GM18502 (cell line): ENCODE measurements around the gene ARL4A.
A peak's percentile ranks its signal among the peaks of the same experiment; 100 is the strongest.
"Not testable (repeated sequence)": the region's sequence is repeated elsewhere in the genome, so short reads cannot be mapped to it uniquely, and the experiment has no call there.

Experiments used
- ATAC-seq: cut with Tn5 transposase; IDR thresholded peaks from one replicate; pipeline ENCODE4 v1.9.1; 2021; ENCODE audit warnings: mild to moderate bottlenecking; ENCODE audit not compliant: unreplicated experiment, poor library complexity

ARL4A gene, protein sequence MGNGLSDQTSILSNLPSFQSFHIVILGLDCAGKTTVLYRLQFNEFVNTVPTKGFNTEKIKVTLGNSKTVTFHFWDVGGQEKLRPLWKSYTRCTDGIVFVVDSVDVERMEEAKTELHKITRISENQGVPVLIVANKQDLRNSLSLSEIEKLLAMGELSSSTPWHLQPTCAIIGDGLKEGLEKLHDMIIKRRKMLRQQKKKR

DNA sequence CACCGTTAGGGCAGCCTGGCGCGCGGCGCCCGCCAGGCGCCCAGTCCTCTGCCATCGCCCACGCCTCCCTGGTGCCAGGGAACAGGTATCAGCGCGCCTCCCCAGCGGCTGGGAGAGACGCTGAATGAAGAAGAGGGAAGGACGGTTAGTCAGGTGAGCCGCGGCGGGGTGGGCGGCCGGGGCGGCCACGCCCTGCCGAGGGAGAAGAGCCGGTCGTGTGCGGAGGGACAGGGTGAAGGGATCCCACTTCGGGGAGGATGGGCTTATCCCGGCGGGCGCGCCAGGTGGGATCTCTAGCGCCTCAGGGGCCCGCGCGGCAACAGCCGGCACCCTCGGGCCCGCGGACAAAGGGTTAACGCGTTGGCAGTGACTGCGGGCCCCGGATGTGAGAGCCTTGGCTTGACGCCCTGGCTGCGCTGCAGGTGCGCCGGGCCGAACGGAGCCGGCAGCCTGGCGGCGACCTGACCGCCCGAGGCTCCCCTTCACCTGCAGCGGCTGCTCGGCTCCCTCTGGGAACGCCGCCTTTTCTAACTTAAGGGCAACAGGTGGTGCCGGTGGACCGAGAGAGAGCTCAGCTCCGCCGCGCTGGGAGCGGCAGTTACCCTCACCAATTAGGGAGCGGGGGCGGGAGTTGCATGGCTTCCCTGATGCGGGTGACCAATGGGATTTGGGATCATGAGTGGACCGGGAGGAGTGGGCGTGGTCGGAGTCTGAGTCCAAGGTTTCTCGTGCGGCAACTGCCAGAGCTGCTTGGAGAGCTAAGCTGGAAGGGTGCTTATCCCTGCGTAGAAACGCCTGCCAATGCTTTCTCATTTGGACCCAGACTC, at the start of gene ARL4A:
ARL4A (plus strand) TSS at position 743 of the 827 bp plus-strand sequence. CDS start 622 bp downstream, outside the sequence.
- ATAC-seq, result peak; percentile 87

DNA sequence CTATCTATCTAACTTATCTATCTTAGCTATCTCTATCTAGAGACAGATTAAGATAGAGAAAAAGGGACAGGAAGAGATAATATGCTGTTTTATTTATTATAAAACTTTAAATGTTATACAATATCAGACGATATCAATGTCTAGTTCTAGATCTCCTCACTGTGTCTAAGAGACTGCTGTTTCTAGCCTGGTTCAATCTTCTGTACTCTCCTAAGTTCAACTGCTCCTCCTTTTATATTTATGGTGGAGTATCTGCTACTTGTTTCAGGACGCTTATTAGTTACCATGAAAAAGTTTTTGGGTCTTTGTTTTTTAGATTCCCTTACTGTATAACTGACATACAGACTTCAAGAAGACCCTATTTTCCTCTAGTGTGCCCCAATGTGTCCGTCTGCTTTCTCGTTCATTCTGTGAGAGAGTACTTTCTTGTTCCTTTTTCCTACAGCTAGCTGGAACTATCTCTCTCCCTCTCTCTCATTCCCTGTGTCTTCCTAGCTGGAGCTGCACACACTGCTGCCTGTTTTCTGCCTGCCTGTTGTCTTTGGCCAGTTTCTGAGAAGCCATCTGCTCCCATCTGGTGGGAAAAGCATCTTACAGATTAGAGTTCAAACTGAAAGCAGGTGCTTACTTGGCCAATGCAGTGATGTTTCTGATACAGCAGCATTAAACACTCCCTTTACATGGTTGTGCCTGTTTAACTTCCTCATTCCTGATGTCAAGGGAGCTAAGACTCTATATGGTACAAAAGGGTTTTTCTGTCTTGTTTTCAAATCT, 49.4 kb upstream of the ARL4A start:
- ATAC-seq, result peak; percentile 60

DNA sequence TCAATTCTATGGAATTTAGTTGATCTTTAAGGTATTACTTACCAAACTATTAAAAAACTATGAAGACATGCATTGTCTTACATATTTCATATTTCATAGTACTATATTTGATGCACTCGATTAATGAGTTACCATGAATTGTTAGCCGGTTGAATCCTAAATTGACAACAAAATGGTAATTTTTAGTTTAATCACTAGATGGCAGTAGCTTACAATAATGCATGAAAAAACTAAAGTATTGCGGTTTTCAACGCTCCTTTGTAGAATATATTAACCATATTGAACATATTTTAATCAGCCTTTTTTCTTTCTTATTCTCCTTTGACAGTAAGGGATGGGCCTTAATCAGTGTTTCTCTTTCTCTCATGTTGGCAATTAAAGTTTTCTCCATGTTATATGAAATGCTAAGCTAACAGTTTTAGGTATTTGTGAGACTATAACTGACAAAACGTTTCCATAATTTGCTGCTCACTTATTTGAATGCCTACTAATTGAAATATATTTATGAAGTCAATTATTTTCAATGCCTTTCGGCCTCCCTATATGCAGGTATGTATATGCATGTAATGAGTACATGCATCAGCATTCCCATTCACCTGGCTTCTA, 48.5 kb upstream of the ARL4A start:
- ATAC-seq, result peak; percentile 52

DNA sequence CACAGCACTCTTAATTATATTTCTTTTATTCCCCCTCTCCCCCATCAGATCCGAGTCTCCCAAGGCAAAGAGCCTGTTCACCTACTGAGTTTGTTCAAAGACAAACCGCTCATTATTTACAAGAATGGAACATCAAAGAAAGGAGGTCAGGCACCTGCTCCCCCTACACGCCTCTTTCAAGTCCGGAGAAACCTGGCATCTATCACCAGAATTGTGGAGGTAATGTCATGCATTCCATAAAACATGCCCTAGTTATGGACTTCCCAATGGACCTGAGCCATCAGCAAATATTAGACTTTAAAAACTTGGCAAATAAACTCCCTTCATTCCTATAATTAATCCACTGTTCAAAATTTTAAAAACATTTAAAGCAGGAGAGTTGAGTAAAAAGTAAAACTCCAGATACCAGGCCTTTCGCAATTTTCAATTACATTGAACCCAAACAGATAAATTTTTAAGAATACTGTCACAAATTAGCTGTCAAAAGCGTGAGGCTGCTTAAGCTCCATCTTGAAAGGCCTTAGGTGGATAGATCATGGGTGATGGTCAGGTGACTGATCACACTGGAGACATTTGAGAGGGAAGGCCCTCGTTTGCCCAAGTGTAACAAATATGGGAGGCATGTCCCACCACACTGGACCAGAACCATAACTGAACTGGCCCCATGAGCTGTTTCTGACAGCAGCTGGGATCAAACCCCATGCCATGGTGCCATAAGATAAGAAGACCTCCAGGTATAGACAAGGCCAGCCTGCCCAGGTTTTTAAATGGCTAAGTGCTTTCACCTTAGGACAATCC, 46.9 kb upstream of the ARL4A start:
- ATAC-seq, result no peak

DNA sequence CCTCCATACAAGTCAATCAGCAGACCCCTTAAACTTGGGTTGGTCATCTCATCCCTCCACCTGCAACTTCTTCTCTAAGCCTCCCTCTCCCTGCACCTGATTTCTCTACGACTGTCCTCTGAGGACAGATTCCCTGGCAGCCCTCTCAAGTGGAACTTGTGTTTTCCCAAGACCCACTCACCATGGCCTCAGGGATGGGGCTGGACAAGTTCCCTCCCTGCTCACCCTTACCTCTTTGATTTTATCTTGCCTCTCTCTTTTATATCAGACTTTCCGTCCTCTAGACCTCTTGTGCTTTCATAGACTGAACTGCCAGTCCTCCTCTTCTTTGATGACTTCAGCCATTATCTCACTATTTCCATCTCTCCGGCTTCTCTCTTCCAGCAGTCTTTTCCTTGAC, 46.2 kb upstream of the ARL4A start:
- ATAC-seq, result no peak

DNA sequence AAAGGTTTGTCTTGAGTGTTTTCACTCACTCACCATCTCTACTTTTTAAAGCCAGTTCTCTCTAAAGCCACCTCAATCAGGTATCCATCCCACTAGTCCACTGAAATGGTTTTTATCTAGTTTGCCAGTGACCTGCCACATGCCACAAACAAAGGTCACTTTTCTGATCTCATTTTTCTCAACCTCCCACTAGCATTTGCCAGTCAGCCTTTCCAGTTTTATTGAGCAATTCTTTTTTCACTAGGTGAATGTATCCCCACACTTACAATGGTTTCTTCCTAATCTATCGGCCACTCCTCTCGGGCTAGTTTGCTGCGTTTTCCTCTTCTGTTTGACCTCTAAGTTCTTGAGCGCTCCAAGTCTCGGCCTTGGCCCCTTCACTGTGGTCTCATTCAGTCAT, 44.9 kb upstream of the ARL4A start:
- ATAC-seq, result no peak

DNA sequence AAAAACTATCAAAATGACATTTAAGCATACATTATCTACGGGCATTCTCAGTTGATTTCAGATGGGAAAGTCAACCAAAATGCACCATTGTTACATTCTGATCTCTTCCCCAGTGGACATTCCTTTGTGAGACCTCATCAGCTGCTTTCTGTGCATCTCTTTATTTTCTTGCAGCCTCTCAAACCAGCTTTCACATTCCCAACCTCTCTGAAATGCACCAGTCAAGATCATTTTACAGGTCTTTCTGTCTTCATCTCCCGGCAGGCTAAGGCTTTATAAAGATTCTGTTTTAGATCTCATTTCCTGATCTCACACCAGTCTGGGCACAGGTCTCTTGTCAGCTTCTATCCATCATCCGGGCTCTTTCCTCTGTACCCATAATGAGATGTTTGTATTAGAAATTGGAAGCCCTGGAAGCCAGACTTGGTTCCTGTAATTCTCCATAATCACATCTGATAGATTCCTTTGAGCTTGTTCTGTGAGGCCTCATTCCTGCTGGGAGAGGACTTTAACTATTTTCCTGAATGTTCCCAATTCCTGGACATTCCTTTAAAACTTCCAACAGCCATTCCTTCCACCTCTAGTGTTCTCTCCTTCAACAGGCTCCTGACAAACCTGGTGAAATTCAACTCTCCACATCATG, 44.3 kb upstream of the ARL4A start:
- ATAC-seq, result no peak

DNA sequence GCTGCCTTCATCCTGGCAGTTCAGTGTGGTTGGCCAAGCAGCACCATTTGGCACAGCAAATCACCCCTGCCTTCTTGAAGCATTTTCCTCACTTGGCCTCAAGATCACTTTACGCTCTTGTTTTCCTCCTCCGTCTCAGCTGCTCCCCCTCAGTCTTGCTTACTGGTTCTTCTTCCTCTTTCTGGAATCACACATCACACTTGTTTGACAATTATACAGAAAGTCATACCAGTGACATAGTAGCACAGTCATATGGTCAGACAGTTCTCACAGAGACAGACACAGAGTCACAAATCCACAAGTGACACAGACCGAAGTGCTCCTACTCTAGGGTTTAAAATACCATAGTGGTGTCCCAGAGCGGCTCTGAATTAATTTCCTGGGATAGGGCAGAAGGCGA, 43.8 kb upstream of the ARL4A start:
- no peak for ATAC-seq

DNA sequence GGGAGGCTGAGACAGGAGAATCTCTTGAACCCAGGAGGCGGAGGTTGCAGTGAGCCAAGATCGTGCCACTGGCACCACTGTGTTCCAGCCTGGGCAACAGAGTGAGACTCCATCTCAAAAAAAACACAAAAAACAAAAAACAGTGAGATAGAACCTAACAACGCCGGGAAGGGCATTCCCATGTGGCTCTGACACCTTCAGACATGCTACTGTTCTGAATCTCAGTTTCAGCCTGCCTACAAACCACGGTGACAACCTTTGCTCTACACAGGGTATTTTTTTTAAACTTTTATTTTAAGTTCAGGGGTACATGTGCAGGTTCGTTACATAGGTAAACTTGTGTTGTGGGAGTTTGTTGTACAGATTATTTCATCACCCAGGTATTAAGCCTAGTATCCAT, 42.2 kb upstream of the ARL4A start:
- not testable (repeated sequence) for ATAC-seq

DNA sequence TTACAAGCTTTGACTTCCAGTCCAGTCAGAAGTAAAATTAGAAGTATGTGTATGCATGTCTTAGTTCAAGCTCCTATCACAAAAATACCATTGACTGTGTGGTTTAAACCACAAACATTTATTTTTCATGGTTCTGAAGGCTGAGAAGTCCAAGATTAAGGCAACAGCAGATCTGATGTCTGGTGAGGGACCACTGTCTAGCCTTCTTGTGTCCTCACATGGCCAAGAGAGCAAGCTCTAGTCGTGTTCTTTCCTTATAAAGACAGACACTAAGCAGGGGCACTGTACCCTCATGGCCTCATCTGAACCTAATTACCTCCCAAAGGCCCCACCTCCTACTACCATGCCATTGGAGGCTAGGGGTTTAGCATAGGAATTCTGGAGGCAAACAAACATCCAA, 41.3 kb upstream of the ARL4A start:
- no peak for ATAC-seq

DNA sequence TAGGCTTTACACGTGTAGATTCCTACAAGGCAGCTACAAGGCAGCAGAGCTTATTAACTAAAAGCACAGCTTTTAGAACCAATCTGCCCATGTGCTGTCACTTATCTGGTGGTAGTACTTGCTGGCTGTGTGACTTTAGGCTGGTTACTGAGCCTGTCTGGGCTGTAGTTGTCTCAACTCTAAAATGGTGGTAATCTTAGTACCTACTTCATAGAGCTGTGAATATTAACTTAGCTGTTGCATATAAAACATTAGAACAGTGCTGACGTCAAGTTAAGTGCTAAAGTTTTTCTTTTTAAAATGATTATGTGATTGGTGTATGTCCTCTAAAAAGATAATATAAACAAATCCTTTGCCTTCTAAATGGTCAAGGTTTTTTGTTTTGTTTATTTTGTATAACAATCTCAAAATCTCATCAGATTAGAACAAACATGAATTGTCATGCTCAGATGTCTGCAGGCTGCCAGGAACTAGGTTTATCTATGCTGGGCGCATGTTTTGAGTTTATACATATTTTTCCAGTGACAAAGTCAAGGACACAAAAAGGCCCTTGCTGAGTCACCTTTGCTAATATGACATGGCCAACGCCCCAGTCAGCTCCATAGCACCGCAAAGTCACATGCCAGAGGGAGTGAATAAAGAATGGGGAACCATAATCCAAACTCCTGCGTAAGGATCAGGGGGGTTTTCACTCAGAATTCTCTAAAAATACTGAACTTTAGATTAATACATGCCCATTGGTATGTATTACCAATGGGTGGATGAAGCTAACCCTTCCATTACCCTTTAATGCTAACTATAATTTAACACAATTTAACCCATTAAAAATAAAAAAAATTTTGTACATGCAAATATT, 39.8 kb upstream of the ARL4A start:
- ATAC-seq, result no peak

DNA sequence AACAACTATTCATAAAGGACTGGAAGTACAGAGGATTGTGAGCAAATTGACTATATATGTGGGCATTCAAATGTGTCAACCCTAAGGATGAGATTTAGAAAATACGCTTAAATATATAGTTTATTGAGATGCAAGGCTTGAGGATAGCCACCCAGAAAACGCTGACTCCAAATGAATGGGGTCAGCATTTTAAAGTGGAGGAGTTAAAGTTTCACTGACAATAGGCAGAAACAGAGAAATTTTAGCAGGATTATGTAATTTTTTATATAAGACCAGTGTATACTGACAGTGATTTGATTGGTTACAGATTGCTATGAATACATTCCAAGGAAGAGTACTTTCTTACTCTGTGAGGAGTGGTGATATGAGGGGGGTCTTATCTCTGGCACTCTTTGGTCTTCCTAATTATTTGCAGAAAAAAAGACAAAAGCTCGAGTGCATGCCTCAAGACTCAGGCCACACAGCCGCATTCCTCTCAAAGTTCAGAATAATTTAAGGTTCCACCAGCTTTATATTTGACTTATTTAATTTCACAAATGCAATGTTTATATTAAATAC, 38.6 kb upstream of the ARL4A start:
- no peak for ATAC-seq

DNA sequence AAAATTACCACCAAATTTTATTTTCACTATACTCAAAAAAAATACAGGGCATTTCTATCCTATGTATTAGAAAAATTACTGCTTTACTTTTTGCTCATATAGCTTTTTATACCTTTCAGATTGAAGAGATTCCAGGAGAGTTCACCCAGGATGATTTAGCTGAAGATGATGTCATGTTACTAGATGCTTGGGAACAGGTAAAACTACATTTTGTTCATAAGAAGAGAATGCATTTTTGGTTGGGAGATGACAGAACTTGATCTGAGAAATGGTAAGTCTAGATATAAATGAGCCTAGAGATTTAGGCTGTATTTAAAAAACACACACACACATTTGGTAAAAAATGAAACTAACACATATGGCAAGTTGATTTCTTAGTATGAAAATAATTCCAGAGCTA, 38.1 kb upstream of the ARL4A start:
- no peak for ATAC-seq

DNA sequence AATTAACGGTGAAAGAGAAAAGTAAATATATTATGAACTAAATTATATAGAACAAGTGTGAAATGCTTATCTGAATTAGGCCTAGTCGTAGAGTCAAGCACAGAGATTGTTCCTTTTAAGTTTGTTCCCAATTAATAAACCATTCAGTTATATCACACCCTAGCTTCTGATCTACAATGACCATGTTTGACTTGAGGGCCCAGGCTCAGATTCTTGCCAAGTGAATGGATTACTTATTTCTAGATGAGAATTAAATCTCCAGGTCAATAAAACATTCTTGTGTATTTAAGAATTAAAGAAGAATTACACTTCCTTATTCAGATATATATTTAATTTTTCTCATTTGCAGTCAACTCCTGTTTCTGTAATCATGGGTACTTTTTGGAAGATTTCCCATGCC, 37.4 kb upstream of the ARL4A start:
- no peak for ATAC-seq

DNA sequence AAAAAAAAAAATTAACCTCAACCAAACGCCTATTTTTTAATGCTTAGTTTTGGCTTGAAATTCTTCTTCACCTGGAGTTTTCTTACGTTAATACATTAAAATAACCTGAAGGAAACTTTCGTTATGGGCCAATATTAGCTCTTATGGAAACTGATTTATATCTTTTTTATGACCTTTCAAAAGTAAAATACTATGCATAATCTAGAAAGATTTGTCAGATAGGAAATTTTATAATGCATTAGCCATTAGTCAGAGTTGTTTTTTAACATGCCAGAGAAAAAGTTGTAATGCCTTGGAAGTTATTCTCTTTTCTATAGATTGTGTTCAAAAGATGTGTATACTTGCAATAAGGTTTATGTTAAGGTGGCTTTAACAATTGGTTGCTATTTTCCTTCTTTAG, 34.3 kb upstream of the ARL4A start:
- ATAC-seq, result no peak

DNA sequence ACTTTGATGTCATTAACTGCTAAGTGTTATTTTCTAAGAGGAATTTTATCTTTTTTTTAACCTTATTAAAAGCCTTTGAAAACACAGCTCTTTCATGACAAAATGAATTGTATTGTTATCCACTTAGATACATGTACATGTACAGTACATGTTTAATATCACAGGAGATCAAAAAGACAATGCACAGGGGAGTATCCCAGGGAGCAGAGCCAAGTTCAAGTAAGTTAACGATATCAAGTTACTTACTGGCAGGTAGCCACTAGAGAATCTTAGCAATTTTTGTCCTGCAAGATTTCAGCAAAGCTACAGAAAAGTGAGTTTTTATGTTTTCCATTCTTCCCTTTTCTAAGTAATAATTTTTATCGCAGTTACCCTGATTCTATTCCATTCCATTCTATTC, 33.9 kb upstream of the ARL4A start:
- no peak for ATAC-seq

DNA sequence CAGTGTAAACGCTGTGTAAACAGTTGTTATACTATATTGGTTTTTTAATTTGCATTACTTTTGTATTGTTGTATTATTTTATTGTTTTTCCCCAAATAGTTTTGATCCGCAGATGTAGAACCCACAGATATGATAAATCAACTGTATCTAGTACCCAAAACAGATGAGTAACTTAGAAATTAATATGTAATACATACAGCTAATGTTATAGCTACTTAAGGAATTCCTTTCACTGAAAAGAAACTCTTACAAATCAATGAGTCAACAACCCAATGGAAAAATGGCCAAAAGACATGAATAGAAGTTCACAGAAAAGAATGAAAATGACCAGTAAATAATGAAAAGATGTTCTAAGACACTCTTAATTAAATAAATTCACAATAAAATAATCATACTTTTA, 32.3 kb upstream of the ARL4A start:
- no peak for ATAC-seq

DNA sequence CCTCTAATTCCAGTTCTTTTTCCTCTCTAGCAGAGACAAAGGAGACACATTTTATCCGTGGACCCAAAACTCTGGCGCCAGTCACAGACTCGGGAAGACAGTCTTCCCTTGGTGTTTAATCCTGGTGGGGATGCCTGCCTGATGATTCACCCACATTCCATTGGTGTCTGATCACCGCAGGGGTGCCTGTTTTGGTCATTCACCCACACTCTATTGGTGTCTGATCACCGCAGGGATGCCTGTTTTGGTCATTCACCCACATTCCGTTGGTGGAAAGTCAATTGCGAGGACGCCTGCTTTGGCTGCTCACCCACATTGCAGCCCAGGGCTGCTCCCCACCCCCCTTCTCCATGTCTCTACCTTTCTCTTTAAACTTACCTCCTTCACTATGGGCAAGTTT, 27.0 kb upstream of the ARL4A start:
- not testable (repeated sequence) for ATAC-seq
